Upper lobe of left lung (tissue), 4 donors: ENCODE results near the gene GRID1.

Source experiments
- EP300 ChIP-seq, 4 donors: sonication (generic); formaldehyde crosslinking; IDR thresholded peaks; one replicate each; pipeline ENCODE4 v1.5.1; 2017; ENCODE audit warnings: antibody characterized with exemption in 4 of 4, control low read depth in 2 of 4
- POLR2AphosphoS5 ChIP-seq, 2 donors: sonication (generic); formaldehyde crosslinking; IDR thresholded peaks; one replicate each; pipeline ENCODE4 v1.5.1; 2017; ENCODE audit warnings: antibody characterized with exemption in 2 of 2
- TF ChIP-seq, protein P1 (sequence below), 6 experiments: fragments of 450-650 bp in 4 of 6; fragments of 200-600 bp in 2 of 6; sonication (generic) in 2 of 6; IDR thresholded peaks; one replicate each; pipeline ENCODE4 v1.5.1; 2016 to 2019; ENCODE audit warnings: antibody characterized with exemption in 6 of 6

DNA sequence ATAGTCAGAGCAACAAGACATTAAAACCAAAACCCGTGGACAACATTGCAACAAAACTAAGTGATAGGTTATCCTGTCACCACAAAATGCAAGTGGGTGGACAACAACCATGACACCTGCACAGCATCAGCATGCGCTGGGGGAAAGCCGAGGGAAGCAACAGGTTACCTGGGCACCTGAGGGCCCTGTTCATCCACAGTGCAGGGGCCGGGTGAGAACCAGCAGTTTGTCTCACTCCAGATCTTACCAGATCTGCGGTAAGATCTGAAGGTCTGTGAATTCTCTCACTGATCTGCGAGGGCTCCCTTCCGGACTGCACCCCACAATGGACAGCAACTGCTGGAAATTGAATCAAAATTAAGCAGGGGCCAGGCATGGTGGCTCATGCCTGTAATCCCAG is 30.5 kb upstream of the GRID1 start:
- TF ChIP-seq, protein P1, sequence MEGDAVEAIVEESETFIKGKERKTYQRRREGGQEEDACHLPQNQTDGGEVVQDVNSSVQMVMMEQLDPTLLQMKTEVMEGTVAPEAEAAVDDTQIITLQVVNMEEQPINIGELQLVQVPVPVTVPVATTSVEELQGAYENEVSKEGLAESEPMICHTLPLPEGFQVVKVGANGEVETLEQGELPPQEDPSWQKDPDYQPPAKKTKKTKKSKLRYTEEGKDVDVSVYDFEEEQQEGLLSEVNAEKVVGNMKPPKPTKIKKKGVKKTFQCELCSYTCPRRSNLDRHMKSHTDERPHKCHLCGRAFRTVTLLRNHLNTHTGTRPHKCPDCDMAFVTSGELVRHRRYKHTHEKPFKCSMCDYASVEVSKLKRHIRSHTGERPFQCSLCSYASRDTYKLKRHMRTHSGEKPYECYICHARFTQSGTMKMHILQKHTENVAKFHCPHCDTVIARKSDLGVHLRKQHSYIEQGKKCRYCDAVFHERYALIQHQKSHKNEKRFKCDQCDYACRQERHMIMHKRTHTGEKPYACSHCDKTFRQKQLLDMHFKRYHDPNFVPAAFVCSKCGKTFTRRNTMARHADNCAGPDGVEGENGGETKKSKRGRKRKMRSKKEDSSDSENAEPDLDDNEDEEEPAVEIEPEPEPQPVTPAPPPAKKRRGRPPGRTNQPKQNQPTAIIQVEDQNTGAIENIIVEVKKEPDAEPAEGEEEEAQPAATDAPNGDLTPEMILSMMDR (IDR thresholded peaks at IDR 0.05) = no peak
- TF ChIP-seq POLR2AphosphoS5 (IDR thresholded peaks at IDR 0.05) (no peak), EP300 (IDR thresholded peaks at IDR 0.05) (no peak)
